ENCODE results near the gene ARL8B.
"Not testable (repeated sequence)": the region's sequence is repeated elsewhere in the genome, so short reads cannot be mapped to it uniquely, and the experiment has no call there.

Gene ARL8B

DNA sequence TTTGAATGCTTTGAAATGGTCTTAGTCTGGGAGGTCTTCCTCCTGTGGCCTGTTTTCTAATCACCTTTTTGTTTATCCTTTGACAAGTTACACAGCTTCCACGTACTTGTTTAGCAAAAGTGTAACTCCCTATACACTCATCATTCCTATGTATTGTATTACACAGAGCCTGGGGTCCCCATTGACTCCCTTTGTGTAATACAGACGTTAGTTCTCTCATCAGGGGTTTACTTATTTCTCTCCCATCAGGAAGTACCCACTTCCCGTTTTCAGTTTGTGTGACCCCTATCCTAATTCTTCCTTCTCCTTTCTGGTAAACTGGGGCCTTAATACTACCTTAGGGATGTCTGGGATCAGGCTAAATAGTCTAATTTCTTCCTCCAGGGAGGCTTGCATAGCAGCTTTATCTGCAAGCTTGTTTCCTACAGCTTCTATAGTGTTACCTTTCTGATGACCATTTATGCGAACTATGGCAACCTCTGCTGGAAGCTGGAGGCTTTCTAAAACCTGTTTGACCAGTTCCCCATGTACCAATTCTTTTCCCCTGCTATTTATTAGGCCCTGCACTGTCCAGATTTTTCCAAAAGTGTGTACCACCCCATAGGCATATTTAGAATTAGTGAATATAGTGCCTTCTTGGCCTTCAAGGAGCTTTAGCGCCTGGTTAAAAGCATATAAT, 22.4 kb downstream of the ARL8B start:
- DNase-seq (ENCODE audit: low read depth in 2 of 2) = no peak

DNA sequence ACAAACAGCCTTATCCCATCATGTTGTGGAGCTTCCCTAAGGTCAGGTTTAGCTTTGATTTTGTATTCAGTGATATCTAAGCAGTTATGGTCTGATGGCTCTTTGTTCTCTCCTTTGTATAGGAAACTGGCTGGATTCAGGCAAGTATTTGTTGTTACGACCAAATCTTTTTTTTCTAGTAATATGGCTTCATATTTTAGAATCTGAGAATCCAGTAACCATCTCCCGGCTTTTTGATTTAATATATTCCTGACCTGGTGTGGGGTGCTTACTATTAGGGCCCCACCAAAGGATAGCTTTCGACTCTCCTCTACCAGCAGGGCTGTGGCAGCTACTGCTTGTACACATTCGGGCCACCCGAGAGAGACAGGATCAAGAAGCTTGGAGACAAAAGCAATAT, 23.0 kb downstream of the ARL8B start:
- no peak for DNase-seq (ENCODE audit: low read depth in 2 of 2)

DNA sequence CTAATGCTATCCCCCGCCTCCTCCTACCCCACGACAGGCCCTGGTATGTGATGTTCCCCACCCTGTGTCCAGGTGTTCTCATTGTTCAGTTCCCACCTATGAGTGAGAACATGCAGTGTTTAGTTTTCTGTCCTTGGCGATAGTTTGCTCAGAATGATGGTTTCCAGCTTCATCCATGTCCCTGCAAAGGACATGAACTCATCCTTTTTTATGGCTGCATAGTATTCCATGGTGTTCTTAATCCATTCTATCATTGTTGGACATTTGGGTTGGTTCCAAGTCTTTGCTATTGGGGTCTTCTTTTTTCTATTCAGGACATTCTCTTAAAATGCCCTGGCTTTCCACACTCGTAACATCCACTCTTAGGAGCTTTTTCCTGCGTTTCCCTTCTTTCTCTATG, 25.1 kb downstream of the ARL8B start:
- DNase-seq (ENCODE audit: low read depth in 2 of 2) = not testable (repeated sequence)

DNA sequence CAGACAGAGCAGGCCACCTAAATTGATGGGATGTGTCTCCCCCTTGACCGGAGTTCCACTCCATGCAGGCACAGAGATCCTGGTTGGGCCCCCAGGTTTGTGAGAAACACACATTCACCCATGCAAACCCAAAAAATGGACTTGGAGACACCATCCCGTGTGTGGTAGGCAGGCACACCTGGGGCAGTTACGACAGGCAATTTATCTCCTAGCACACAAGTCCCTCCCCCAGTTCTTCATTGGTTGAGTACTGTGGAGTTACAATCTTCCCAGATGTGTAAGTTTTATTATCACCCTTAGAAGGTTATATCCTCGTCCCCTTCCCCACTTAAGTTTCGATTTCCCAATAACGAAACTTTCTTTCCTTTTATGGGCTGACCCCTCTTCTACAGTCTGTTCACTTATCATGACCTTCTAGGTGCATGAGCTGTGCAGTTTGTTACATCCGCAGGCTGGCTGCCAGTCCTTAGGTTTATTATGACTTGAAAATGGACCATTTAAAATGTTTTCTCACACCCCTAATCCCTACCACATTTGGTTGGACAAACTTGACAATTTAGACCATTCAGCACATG, 27.3 kb downstream of the ARL8B start:
- no peak for DNase-seq (ENCODE audit: low read depth in 2 of 2)

DNA sequence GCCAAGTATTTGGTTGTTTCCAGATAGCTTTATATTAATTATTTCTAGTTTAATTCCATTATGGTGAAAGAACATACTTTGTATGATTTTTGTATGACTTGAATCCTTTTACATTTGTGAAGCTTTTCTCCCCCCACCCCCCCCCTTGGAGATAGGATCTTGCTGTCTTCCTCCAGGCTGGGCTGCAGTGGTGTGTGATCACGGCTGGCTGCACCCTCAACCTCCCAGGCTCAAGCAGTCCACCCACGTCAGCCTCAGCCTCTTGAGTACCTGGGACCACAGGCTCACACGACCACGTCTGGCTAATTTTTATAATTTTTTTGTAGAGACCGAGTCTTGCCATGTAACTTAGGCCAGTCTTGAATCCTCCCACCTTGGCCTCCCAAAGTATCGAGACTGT, 29.5 kb downstream of the ARL8B start:
- no peak for DNase-seq (ENCODE audit: low read depth in 2 of 2)

DNA sequence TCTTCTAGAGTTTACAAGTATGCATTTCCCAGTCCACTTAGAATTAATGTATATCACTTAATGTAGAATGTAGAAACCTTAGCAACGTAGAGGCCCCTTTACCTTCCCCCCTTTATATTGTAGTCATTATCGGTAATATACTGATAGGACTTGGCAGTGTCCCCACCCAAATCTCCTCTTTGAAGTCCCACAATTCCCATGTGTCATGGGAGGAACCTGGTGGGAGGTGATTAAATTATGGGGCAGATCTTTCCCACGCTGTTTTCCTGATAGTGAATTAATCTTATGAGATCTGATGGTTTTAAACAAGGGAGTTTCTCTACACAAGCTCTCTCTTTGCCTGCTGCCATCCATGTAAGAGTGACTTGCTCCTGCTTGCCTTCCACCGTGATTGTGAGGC, 31.0 kb downstream of the ARL8B start:
- DNase-seq (ENCODE audit: low read depth in 2 of 2) = no peak

DNA sequence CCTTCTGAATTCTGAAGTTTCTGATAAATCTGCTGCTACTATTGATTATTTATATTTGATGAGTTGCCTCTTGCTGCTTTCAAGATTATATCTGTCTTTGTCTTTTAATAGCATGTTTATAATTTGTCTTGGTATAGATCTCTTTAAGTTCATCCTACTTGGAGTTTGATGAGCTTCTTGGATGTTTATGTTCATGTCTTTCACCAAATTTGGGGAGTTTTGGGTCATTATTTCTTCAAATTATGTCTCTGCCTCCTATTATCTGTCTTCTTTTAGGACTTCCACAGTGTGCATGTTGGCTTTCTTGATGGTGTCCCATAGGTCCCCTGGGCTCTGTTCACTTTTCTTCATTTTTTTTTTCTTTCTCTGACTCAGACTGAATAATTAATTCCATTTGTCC, 33.1 kb downstream of the ARL8B start:
- no peak for DNase-seq (ENCODE audit: low read depth in 2 of 2)

DNA sequence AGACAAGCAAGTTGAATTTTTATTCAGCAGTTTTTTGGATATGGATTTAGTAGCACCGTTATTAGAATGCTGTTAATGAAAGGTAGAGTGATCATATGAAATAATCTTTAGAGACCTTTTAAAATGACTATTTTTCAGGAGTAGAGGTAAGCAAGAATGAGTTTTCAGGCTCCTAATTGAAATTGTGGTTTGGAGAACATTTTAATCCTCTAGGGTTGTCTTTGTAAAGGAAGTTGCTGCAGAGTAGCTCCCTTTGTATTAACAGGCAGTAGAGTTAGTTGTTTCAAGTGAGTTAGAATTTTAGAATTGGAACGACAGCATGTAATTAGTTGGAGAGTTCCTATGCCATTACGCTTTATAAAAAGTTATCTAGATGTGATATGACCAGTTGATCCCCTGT, 38.2 kb downstream of the ARL8B start:
- DNase-seq (ENCODE audit: low read depth in 2 of 2) = no peak

DNA sequence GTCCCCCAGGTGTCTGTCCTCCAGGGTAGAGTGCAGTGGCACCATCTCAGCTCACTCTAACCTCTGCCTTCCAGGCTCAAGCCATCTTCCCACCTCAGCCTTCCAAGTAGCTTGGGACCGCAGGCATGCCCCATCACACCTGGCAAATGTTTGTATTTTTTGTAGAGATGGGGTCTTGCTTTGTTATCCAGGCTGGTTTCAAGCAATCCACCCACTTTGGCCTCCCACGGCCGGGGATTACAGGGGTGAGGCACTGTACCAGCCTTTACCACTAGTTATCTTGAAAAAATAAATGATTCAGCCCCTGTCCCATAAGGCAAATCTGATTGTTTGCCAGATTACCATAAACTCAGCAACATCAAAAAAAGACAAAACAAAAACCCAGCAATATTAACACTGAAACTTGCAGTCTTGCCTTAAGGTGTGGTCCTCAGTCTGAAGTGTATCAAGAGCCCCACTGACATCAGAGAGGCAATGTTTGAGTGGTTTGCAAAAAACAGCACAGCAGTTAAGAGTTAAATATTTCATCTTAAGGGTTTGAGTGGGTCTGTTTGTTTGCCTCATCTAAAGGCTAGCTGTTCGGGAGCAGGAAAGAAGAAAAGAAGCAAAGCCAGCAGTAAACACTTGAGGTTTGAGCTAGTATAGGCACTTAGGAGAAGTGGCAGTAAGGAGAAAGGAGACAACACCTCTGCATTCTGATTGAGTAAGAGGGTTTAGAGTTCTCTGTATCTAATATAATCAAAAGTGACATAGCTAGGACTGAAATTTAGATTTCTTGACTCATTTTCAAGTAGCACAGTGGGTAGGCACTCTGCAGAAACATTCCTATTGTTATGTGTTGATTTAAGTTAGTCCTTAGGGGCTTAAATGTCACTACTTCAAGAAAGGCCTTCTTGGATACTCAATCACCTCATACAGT, 39.1 kb downstream of the ARL8B start:
- no peak for DNase-seq (ENCODE audit: low read depth in 2 of 2)

DNA sequence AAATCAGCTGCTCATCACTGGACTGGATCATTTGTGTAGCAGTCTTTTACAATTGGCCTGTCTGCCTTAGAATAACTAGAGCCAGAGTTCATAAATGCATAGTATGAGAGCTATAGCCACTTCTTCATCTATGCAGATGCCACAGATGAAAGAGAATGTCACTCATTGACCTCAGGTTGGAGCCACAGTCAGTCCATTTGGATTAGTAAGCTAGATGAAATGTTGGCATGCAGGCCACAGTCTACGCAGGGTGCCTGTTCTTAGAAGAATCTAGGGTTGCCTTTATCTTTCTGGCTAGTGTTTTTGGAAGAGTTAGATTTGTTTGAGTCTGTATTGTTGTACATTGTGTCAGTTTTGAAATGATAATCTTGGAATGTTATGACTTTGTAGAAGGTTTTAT, 40.0 kb downstream of the ARL8B start:
- no peak for DNase-seq (ENCODE audit: low read depth in 2 of 2)

DNA sequence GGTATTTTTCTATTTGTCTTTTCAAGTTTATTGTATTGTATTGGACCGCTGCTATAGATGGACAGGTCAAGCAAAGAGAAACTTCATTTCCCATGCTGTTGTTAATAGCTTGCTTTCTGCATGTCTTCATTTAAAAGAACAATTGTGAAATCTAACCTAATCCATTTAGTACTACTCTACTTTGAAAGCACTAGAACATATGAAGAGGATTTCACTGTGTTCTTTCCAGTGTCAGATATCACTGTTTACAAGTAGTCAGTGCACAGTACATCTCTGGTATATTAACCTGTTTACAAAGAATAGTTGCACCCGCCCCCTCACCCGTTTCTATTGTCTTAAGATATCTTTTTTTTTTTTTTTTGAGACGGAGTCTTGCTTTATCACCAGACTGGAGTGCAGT, 43.6 kb downstream of the ARL8B start:
- no peak for DNase-seq (ENCODE audit: low read depth in 2 of 2)

DNA sequence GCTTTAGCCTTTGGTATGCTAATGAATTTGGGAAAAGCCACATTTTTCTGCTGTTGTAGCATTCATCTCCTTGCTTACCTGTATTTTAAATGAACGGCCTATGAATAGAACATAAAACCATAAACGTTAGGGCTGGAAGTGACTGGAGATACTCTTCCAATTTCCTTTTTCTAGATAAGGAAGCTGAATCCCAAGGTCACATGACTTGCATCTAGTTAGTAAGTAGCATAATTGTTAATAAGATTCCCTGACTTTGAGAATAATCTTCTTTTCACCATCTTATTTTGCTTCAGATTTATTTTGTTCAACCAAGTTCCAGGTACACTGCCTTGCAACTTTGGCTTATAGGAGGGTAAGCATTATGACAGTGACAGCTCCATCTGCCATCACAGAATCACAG, 44.8 kb downstream of the ARL8B start:
- DNase-seq (ENCODE audit: low read depth in 2 of 2) = no peak

DNA sequence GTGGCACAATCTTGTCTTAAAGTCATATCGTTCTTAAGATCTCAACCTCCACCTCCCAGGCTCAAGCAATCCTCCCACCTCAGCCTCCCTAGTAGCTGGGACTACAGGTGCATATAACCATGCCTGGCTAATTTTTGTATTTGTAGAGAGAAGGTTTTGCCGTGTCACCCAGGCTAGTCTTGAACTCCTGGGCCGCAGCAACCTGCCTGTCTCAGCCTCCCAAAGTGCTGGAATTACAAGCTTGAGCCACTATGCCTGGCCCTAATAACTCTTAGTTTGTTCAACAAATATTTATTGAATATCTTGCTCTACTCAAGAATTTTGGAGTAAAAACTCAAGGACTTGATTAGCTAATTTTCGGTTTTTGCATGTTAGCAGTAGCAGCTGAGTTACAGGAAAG, 46.0 kb downstream of the ARL8B start:
- no peak for DNase-seq (ENCODE audit: low read depth in 2 of 2)

DNA sequence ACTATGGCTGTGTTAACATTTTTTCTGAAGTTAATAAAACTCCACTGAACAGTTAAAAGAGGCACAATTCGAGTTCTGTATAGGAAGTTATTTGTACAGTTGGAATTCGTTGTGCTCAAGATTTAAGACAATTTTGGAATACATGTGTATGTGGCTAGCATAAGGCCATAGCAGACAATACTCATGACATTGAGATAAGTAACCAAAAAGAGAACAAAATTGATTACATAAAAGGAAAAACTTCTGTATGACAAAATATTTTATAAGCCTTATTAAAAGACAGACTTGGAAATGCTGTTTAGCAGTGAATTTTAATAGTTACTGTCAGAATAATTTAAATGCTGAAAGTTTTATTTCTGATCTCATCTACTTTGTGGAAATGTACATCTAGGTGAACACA, 47.7 kb downstream of the ARL8B start:
- DNase-seq (ENCODE audit: low read depth in 2 of 2) = no peak

DNA sequence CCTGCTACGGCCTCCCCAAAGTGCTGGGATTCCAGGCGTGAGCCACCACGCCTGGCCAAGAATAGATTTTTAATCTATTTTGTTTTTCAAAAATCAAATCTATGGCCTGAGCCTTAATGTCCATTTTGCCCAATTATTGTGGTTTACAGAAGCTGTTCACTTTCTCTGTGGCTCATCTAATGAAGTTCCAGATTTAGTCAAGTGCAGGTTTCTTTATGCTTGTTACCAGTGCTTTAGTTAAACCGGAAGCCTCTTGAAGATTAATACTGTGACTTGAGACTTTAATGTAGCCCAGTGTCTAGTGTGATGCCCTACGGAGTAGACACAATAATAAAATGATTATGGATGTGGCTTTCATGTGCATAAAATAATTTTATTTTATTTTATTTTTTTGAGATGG, 48.9 kb downstream of the ARL8B start:
- no peak for DNase-seq (ENCODE audit: low read depth in 2 of 2)

DNA sequence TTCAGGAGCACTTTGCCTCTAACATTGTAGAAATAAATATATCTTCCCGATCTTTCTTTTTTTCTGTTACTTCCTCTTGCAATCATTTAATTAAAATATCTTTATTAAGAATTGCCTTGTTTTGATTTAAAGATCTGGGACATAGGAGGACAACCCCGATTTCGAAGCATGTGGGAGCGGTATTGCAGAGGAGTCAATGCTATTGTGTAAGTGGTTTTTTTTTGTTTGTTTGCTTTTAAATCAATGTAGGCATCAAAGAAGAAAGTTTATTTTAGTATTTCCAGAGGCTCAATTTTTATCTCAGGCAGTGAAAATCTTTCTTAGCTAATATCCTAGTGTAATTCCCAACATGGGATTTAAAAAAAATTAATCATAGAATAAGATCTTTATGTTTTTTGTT, 49.9 kb downstream of the ARL8B start:
- DNase-seq (ENCODE audit: low read depth in 2 of 2) = no peak

DNA sequence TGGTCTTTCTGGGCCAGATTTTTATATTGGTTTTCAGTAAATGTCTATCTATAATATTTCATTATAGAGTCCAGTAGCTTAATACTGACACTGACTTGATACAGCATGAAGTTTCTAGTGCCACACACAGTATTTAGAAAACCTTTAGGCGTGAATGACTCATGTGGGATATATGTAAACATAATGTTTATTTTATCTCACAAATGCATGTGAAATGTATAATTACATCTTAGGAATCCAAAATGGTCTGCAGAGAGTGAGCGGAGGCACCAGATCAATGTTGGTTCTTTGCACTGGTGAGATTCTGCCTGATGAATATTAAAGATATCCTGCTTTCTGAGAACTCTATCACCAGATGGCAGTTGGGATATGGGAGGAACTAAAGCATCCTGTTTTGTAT, 56.9 kb downstream of the ARL8B start:
- DNase-seq (ENCODE audit: low read depth in 2 of 2) = not testable (repeated sequence)

DNA sequence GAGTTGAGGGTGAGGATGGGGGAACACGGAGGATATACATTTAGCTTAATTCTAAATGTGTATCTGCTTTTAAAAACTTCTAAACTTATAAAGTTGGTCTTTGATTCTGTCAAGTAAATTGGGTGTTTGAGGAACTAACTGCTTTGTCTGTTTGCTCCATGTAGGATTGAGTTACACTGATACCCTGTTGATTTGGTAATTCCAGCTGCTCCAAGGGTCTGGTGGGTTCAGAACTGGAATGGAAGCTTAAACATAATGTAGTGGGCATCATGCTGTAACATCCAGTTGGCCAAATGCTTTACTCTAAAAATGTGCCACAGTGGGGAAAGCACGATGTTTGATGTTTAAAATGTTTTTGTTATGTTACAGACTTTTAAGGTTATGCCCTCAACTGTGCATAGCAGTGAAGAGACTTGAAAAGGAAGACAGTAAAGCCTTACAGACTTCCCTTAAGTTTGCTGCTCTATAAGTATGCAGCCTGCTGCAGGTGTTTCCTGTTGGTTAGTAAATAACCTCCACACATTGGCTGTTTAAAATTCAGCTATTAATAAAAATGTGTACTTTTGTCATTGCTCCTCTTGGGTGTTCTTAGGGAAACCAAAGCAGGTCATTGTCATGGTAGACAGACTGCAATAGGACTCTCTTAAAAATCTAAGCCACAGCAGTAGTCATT, 59.5 kb downstream of the ARL8B start:
- DNase-seq (ENCODE audit: low read depth in 2 of 2) = no peak

DNA sequence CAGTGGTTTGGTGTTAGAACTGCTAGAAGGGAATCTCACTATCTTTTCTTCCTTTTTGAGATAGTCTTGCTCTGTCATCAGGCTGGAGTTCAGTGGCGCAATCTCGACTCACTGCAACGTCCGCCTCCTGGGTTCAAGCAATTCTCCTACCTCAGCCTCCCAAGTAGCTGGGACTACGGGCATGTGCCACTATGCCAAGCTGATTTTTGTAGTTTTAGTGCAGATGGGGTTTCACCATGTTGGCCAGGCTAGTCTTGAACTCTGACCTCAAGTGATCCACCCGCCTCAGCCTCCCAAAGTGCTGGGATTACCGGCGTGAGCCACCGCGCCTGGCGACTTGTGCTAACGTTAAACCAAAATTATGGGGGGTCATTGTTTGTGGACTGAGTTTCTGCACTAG, 61.6 kb downstream of the ARL8B start:
- DNase-seq (ENCODE audit: low read depth in 2 of 2) = not testable (repeated sequence)

DNA sequence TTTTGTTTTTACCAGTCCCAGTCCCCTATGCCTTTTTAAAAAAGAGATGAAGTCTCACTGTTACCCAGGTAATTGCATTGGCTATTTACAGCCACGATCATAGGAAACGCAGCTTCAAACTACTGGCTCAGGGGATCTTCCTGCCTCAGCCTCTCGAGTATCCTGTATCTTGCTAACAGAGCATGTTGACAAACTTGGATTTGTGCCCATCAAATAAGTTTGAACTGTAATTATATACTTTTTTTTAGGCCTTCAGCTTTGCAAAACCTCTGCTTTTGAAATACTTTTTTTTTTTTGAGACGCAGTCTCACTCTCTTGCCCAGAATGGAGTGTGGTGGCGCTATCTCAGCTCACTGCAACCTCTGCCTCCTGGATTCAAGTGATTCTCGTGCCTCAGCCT, 62.4 kb downstream of the ARL8B start:
- no peak for DNase-seq (ENCODE audit: low read depth in 2 of 2)

DNA sequence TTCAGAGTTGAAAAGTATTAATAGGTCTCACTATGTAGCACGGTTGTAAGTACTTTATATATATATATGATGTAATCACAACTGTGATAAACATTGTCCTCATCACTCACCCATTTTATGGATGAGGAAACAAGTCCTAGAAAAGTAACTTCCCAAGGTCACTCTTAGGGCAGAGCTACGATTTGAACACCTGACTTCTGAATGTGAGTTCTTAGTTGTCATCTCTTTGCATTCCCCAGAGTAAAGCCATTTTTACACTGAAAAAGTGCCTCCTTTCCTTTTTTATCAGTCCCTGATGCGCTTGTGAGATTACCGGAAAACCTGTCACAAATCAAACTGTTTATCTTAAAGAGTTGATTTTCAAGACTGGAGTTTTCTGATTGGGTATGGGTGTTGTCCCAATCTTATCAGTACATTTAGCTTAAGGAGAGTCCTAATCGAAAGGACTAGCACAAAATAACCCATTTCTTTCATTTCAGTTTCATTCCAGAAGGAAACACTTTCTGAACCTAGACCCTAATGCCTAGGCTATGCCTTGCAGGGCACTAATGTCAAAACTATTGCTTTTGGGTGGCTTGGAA, 63.1 kb downstream of the ARL8B start:
- DNase-seq (ENCODE audit: low read depth in 2 of 2) = no peak

Data from stimulated activated CD8-positive, alpha-beta memory T cell treated with anti-CD3 and anti-CD28 coated beads, Interleukin-7, amount 100 ng/mL, for 4 hours (primary cell).